Panc1 (cell line): ENCODE measurements around the gene FLVCR2.

Experiments
- POLR2AphosphoS5 ChIP-seq: IDR thresholded peaks from 2 replicates; pipeline ENCODE4 v1.6.1; 2012; ENCODE audit warnings: mild to moderate bottlenecking, low read depth, low read length, moderate library complexity
- REST ChIP-seq, 2 experiments: IDR thresholded peaks; 2 replicates each; pipeline ENCODE4 v1.6.1; 2011 to 2012; ENCODE audit warnings: low read depth in 2 of 2, control low read depth in 1 of 2, low read length in 1 of 2, mild to moderate bottlenecking in 1 of 2, moderate library complexity in 1 of 2; ENCODE audit not compliant: insufficient read depth in 1 of 2
- TCF7L2 ChIP-seq: IDR thresholded peaks from 2 replicates; pipeline ENCODE4 v1.6.1; 2011; ENCODE audit warnings: mild to moderate bottlenecking, low read depth, low read length, inconsistent platforms
- TF ChIP-seq, protein P1 (sequence below): fragments of 450-650 bp; IDR thresholded peaks from 2 replicates; pipeline ENCODE4 v1.5.1; 2017; ENCODE audit warnings: mild to moderate bottlenecking

- TF ChIP-seq, protein P1, sequence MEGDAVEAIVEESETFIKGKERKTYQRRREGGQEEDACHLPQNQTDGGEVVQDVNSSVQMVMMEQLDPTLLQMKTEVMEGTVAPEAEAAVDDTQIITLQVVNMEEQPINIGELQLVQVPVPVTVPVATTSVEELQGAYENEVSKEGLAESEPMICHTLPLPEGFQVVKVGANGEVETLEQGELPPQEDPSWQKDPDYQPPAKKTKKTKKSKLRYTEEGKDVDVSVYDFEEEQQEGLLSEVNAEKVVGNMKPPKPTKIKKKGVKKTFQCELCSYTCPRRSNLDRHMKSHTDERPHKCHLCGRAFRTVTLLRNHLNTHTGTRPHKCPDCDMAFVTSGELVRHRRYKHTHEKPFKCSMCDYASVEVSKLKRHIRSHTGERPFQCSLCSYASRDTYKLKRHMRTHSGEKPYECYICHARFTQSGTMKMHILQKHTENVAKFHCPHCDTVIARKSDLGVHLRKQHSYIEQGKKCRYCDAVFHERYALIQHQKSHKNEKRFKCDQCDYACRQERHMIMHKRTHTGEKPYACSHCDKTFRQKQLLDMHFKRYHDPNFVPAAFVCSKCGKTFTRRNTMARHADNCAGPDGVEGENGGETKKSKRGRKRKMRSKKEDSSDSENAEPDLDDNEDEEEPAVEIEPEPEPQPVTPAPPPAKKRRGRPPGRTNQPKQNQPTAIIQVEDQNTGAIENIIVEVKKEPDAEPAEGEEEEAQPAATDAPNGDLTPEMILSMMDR, result no peak
- TF ChIP-seq POLR2AphosphoS5, result no peak
- TF ChIP-seq REST (IDR thresholded peaks at IDR 0.05; ENCODE audit: insufficient read depth in 1 of 2, low read depth in 2 of 2, low read length in 1 of 2), result no peak
- no peak for TF ChIP-seq TCF7L2
Measured at GRCh38 chr14:75655235-75655634, 76.8 kb downstream of the FLVCR2 start.
